H1 (cell line): ENCODE measurements around the gene SNX24. TPM values are rescaled to one million over a fixed set of nuclear protein-coding genes. Genes with fewer than 3 reads are reported as not detected.

ENCODE experiments used
- CHD7 ChIP-seq: fragments of 300-600 bp; sonication (generic); IDR thresholded peaks from 2 replicates; pipeline ENCODE4 v1.7.1; 2012; ENCODE audit warnings: low read length, moderate library complexity, mild to moderate bottlenecking, inconsistent platforms; ENCODE audit not compliant: insufficient replicate concordance
- SP1 ChIP-seq: IDR thresholded peaks from 2 replicates; pipeline ENCODE4 v1.6.1; 2011; ENCODE audit warnings: low read depth, low read length
- polyA plus RNA-seq, 7 experiments: library from polyadenylated mRNA; depleted of rRNA in 3 of 7; stranded (reverse) in 5 of 7; unstranded in 2 of 7; fragments of >200 nt in 5 of 7; fragments of 200-250 nt in 2 of 7; gene quantifications; 1 replicate in 5 of 7; 2 replicates in 1 of 7; 4 replicates in 1 of 7; pipeline versions ENCODE4 v1.2.1 to v1.2.3, GENCODE V29; 2011 to 2013; ENCODE audit warnings: missing spikeins in 2 of 7, mixed read lengths in 2 of 7
- total RNA-seq: library from RNA; stranded (reverse); fragmentation: NEBNext Ultra II Directional; extraction: Animal tissue kit (Norgen Biotek cat#: 25700); gene quantifications from 2 replicates; pipeline ENCODE4 v1.2.1, GENCODE V29; 2021

SNX24 gene
- total and polyA plus RNA-seq, 2 of the 8 experiments (the other 6 are each of a cell fraction or from before 2014, with no cell fraction given): 7.3 to 14.3 TPM

- TF ChIP-seq CHD7 (no peak), SP1 (no peak)
These were observed 56.9 kb downstream of the SNX24 start (continued) for GRCh38 chr5:122902263-122902662.
